Kidney epithelial cell (primary cell): ENCODE results near the gene ARHGAP19. TPM values are rescaled to one million over a fixed set of nuclear protein-coding genes. Genes with fewer than 3 reads are reported as not detected.

Experiments
- DNase-seq: peaks from one replicate; pipeline ENCODE4 v3.0.0-alpha.2; 2010; ENCODE audit warnings: low read depth
- H3K27me3 ChIP-seq: 2 replicates; pipeline ENCODE4 v1.6.0; 2011; ENCODE audit warnings: low read length; ENCODE audit not compliant: control insufficient read depth, insufficient read depth
- H3K36me3 ChIP-seq: 2 replicates; pipeline ENCODE4 v1.5.1; 2011; ENCODE audit warnings: low read length; ENCODE audit not compliant: control insufficient read depth, insufficient read depth
- H3K4me3 ChIP-seq: 2 replicates; pipeline ENCODE4 v1.5.1; 2011; ENCODE audit warnings: low read depth, mild to moderate bottlenecking, control low read depth, low read length
- CTCF ChIP-seq: IDR thresholded peaks from 2 replicates; pipeline ENCODE4 v1.5.1; 2011; ENCODE audit warnings: mild to moderate bottlenecking, moderate library complexity, low read length, control low read depth, inconsistent platforms; ENCODE audit not compliant: insufficient read depth, poor library complexity, severe bottlenecking
- total RNA-seq: library from RNA; depleted of rRNA; stranded (reverse); fragments of >200 nt; gene quantifications from 2 replicates; pipeline ENCODE4 v1.2.3, GENCODE V29; 2015

Gene ARHGAP19
- total RNA-seq, 1 donor from 2014 or later: 5.4 TPM

- Histone ChIP-seq H3K4me3 (no peak overlapping the region), H3K27me3 (no peaks in the 10 kb centered on the region), H3K36me3 (no peaks in the 10 kb centered on the region)
- no peak for TF ChIP-seq CTCF
- no peak for DNase-seq
Measured at GRCh38 chr10:97207131-97207530, 85.3 kb downstream of the ARHGAP19 start.

- no peaks in the 10 kb centered on the region for H3K27me3 ChIP-seq
Measured at GRCh38 chr10:97204826-97205679, 87.4 kb downstream of the ARHGAP19 start.

GRCh38 chr10:97203220-97203619, 89.2 kb downstream of the ARHGAP19 start:
- no peak overlapping the region for H3K4me3 ChIP-seq
- peaks cover 3% of the 10 kb centered on the region for H3K27me3 ChIP-seq
- no peak for DNase-seq
- TF ChIP-seq CTCF: no peak
- no peaks in the 10 kb centered on the region for H3K36me3 ChIP-seq

More at GRCh38 chr10:97204826-97205679, 87.4 kb downstream of the ARHGAP19 start:
- Histone ChIP-seq H3K36me3 (no peaks in the 10 kb centered on the region), H3K4me3 (no peak overlapping the region)
- DNase-seq: no peak
- no peak for TF ChIP-seq CTCF

- no peak overlapping the region for H3K4me3 ChIP-seq
- H3K36me3 ChIP-seq: no peaks in the 10 kb centered on the region
- DNase-seq: no peak
- H3K27me3 ChIP-seq: peaks cover 10% of the 10 kb centered on the region
- no peak for TF ChIP-seq CTCF
Measured at GRCh38 chr10:97200616-97201015, 91.8 kb downstream of the ARHGAP19 start.

GRCh38 chr10:97199152-97199551, 93.3 kb downstream of the ARHGAP19 start:
- no peak for DNase-seq
- no peak for TF ChIP-seq CTCF
- H3K27me3 ChIP-seq: peaks cover 13% of the 10 kb centered on the region
- H3K4me3 ChIP-seq: no peak overlapping the region
- no peaks in the 10 kb centered on the region for H3K36me3 ChIP-seq
